Measurements from ENCODE around the gene OPN1SW. TPM values are rescaled to one million over a fixed set of nuclear protein-coding genes. Genes with fewer than 3 reads are reported as not detected.

OPN1SW gene
- total RNA-seq, 1 donor from 2014 or later = not detected

DNA sequence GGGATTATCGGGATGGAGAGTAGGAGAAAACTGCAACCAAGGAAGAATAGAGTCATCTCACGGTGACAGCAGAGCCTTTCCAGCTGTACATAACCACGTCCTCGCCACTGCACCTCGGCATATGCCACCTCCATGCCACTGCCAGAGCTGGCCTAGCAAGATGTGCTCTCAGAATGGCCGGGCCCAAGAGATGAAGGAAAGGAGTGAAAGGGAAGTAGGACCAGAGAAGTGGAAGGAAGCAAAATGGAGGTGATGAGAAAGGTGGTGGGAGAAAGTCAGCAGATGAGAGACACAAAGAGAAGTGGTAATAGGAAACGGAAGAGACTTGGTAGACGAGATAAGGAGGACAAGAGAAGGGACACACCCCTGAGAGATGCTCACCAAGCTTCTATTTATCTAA lies 44.4 kb downstream of the OPN1SW start:
- DNase-seq = no peak

DNA sequence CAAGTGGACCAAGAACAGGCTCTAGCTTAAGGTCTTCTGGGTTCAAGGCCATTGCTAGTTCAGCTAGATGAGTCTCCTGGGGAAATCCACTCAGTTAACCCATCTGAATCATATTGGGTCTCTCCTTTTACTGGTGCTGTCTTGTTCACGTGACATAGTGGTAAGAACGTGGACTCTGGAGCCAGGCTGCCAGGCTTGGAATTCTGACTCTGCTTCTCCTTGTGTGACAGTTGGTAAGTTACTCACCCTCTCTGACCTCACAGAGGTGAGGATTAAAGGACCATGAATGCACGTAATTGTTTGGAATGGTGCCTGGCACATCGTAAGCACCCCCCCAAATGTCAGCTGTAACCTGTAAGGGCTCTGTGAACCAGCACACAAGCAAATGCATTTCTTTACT lies 46.1 kb downstream of the OPN1SW start:
- DNase-seq = no peak

DNA sequence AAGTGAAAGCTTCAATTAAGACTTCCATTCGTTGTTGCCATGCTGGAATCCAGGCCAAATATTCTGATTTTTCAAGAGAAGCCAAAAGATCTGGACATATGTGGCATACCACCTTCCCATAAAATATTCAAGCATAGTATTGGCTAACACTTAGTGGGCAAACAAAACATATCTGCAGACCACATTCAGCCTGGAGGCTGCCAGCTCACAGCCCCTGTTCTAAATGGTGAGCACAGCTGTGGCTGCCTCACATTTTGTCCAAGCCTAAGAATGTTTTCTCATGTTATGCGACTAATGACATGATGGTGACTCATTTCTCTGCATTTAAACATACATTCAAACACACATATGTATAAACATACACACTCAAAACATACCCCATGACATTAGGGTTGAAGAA lies 47.0 kb downstream of the OPN1SW start:
- DNase-seq = no peak

DNA sequence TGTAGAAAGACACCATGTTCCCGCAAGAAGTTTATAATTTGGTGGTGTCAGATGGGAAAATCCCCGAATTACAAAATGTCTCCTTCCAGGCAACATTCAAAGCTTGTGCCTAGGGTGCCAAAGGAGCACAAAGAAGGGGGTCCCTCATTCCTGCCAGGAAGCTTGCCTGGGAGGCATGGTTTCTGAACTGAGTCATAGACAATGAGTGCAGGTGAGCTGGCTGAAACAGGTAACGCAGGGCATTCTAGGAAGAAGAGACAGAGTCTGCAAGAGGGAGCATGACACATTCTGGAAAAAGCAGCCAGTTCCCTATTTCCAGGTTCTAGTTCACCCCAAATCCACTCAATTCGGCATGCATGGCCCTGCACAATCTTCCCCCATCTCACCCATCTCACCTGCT lies 48.4 kb downstream of the OPN1SW start:
- DNase-seq = no peak

DNA sequence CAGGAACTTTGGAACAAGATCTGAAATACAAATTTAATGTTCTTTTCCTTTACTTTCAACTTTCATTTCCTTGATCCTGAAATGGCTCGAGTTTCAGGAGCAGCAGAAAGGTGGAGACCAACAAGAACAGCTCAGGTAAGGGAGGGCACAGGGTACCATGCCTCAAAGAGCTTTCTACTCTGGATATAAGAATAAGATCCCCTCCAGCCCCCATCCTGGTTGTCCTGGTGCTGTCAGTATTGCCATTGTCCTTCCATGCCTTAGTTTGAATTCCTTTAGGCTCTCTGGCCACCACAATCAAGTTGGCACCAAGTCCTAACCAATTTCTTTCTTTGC lies 48.9 kb downstream of the OPN1SW start:
- no peak for DNase-seq

DNA sequence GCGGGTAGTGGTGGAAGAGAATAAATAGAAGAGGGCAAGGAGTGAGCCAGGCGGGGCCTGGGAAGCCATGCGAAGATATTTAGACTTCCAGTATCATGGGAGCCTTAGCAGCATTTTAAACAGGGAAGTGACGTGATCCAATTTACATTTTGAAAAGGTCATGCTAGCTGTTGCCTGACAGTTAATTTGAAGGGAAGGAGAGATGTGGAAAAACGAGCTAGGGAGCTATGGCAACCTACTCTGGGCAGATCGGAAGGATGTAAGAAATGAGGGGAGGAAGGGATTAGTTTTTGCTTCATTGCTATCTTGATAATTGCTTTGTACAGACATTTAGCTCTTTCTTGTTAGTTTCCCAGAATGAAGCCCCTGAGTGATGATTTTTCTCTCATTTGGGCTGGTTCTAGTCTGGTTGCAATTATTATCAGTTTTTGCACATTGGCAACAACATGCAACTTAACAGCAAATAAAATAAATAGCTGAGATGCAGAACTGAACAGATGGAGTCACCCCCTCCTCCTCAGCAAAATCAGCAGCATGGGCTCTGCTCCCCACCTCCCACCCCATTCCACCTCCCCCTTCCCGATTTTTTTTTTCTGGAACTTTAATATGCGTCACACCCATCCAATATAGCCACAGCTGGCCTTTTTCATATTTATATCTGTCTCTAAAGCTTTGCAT lies 49.4 kb downstream of the OPN1SW start:
- DNase-seq = no peak

DNA sequence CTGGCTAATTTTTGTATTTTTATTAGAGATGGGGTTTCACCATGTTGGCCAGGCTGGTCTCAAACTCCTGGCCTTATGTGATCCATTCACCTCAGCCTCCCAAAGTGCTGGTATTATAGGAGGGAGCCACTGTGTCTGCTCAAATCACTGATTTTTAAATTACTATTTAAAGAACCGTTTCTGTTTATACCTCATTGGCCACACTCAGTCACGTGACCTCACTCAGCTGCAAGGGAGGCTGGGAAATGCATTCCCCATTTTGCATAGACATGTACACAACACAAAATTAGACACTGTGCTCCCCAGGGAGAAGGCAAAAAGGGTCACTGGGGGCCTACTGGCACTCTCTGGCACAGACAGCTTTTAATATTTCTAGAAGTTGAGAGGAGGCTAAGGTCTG lies 50.1 kb downstream of the OPN1SW start:
- no peak for DNase-seq

DNA sequence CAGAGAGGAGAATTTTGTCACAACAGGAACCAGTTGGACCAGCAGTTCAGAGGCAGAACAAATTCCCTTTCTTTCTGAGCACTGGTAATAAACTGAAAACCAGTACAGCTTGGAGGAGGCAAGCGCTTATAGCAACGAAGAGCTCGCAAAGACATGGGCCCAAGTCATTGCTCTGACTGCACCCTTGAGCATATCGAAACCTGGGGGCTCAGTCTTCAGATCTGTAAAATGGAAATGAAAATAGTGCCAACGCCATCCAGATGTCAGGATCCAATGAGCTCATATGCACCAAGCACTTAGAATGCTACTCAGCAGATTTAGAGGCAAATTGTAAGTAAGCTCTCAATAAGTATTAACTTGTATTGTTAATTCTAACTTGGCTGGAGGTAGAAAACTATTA lies 50.9 kb downstream of the OPN1SW start:
- no peak for DNase-seq

Small RNAs within 50 kb of the gene (small RNA-seq; reads per million reads assigned to genes)
- not detected for gene RN7SL81P

Other genes starting within 250 kb of the OPN1SW start
- 1.7 TPM for gene GARIN1A, start 103.5 kb downstream of the OPN1SW start, total RNA-seq
- gene CALU, start 36.4 kb downstream of the OPN1SW start, total RNA-seq = 47.1 TPM
- gene CCDC136, start 16.2 kb upstream of the OPN1SW start, total RNA-seq = 44.1 TPM
- 3.6 TPM for gene FLNC, start 54.6 kb upstream of the OPN1SW start, total RNA-seq
- gene ATP6V1F, start 87.1 kb upstream of the OPN1SW start, total RNA-seq = 61.8 TPM
- gene KCP, start 134.9 kb upstream of the OPN1SW start, total RNA-seq = 0.16 TPM
- 1.6 TPM for gene IRF5, start 162.1 kb upstream of the OPN1SW start, total RNA-seq

Measured in occipital lobe (tissue), 3 donors.